ENCODE measurements around the gene CD300H.

GRCh38 chr17:74574489-74575142, 7.3 kb upstream of the CD300H start:
- TF ChIP-seq CTCF (IDR thresholded peaks at IDR 0.05), result no peak
- no peak for TF ChIP-seq ZFX (IDR thresholded peaks at IDR 0.05; ENCODE audit: borderline replicate concordance)
